ENCODE measurements around the gene MS4A3.

DNA sequence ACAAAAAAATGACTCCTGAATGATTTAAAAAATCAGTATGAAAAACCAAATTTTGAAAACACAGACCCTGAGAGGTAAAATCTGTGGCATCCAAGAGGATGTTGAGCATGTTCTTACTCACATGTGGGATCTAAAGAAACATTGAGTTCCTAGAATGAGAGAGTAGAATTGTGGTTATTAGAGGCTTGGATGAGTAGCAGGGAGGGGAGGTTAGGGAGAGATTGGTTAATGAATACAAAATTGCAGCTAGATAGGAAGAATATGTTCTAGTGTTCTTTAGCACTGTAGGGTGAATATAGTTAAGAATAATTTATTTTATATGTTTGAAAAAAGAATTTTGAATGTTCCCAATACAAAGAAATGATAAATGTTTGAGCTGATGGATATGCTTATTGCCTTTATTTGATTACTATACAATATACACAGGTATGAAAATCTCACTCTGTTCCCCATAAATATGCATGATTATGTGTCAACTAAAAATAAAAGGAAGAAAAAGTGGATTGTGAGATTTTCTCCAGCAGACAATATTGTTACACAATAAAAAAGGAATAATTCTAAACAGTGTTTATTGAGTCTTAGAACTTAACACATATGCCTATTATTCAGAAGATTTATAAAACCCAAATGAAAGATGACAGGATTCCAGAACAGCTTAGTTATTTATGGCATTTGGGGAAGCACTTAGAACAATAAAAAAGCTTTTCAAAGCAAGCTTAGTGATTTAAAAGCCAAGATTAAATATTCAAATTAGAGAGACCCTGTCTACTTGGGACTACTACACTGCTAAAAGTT lies 60.7 kb downstream of the MS4A3 start:
- TF ChIP-seq EP300 (IDR thresholded peaks at IDR 0.05) (no peak), CHD2 (IDR thresholded peaks at IDR 0.05; ENCODE audit: low read length, partially characterized antibody) (no peak), RFX5 (IDR thresholded peaks at IDR 0.05) (no peak), NPAS2 (CRISPR knock-in tag; IDR thresholded peaks at IDR 0.05; ENCODE audit: borderline replicate concordance) (no peak), NFE2L2 (conservative IDR thresholded peaks at IDR 0.05; ENCODE audit: low read length) (no peak)
- TF ChIP-seq, protein P1, sequence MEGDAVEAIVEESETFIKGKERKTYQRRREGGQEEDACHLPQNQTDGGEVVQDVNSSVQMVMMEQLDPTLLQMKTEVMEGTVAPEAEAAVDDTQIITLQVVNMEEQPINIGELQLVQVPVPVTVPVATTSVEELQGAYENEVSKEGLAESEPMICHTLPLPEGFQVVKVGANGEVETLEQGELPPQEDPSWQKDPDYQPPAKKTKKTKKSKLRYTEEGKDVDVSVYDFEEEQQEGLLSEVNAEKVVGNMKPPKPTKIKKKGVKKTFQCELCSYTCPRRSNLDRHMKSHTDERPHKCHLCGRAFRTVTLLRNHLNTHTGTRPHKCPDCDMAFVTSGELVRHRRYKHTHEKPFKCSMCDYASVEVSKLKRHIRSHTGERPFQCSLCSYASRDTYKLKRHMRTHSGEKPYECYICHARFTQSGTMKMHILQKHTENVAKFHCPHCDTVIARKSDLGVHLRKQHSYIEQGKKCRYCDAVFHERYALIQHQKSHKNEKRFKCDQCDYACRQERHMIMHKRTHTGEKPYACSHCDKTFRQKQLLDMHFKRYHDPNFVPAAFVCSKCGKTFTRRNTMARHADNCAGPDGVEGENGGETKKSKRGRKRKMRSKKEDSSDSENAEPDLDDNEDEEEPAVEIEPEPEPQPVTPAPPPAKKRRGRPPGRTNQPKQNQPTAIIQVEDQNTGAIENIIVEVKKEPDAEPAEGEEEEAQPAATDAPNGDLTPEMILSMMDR (IDR thresholded peaks at IDR 0.05) = no peak
- TF ChIP-seq, protein P2, sequence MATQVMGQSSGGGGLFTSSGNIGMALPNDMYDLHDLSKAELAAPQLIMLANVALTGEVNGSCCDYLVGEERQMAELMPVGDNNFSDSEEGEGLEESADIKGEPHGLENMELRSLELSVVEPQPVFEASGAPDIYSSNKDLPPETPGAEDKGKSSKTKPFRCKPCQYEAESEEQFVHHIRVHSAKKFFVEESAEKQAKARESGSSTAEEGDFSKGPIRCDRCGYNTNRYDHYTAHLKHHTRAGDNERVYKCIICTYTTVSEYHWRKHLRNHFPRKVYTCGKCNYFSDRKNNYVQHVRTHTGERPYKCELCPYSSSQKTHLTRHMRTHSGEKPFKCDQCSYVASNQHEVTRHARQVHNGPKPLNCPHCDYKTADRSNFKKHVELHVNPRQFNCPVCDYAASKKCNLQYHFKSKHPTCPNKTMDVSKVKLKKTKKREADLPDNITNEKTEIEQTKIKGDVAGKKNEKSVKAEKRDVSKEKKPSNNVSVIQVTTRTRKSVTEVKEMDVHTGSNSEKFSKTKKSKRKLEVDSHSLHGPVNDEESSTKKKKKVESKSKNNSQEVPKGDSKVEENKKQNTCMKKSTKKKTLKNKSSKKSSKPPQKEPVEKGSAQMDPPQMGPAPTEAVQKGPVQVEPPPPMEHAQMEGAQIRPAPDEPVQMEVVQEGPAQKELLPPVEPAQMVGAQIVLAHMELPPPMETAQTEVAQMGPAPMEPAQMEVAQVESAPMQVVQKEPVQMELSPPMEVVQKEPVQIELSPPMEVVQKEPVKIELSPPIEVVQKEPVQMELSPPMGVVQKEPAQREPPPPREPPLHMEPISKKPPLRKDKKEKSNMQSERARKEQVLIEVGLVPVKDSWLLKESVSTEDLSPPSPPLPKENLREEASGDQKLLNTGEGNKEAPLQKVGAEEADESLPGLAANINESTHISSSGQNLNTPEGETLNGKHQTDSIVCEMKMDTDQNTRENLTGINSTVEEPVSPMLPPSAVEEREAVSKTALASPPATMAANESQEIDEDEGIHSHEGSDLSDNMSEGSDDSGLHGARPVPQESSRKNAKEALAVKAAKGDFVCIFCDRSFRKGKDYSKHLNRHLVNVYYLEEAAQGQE (IDR thresholded peaks at IDR 0.05) = no peak

Data from A549 (cell line).